AG09309 (cell line): ENCODE measurements around the gene ADAMTSL3.

Experiments used
- DNase-seq: peaks from one replicate; pipeline ENCODE4 v3.0.0-alpha.2; 2010; ENCODE audit warnings: low read depth
- H3K4me3 ChIP-seq: 2 replicates; pipeline ENCODE4 v1.5.1; 2011; ENCODE audit warnings: mild to moderate bottlenecking, low read depth, low read length, moderate library complexity; ENCODE audit not compliant: control insufficient read depth
- TF ChIP-seq, protein P1 (sequence below): IDR thresholded peaks from 2 replicates; pipeline ENCODE4 v1.5.1; 2011; ENCODE audit warnings: mild to moderate bottlenecking, low read depth, low read length, inconsistent platforms; ENCODE audit not compliant: insufficient read depth, control insufficient read depth; ENCODE audit errors: missing control alignments

The ADAMTSL3 gene

DNA sequence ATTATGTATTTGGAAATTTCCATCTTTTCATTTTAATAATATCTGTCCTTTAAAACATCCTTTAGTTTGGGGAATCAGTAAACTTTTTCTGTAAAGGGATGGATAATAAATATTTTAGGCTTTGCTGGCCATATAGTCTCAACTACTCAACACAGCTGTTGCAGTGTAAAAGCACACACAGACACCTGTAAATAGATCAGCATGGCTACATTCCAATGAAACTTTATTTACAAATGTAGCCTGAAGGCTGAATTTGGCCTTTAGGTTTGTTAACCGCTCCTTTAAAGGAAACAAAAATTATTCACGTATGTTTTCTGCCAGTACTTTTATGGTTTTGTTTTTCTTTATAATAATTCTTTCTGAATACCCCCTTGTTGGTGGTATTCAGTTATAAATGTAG, 184.8 kb downstream of the ADAMTSL3 start:
- no peak overlapping the region for H3K4me3 ChIP-seq
- TF ChIP-seq, protein P1, sequence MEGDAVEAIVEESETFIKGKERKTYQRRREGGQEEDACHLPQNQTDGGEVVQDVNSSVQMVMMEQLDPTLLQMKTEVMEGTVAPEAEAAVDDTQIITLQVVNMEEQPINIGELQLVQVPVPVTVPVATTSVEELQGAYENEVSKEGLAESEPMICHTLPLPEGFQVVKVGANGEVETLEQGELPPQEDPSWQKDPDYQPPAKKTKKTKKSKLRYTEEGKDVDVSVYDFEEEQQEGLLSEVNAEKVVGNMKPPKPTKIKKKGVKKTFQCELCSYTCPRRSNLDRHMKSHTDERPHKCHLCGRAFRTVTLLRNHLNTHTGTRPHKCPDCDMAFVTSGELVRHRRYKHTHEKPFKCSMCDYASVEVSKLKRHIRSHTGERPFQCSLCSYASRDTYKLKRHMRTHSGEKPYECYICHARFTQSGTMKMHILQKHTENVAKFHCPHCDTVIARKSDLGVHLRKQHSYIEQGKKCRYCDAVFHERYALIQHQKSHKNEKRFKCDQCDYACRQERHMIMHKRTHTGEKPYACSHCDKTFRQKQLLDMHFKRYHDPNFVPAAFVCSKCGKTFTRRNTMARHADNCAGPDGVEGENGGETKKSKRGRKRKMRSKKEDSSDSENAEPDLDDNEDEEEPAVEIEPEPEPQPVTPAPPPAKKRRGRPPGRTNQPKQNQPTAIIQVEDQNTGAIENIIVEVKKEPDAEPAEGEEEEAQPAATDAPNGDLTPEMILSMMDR: no peak
- no peak for DNase-seq

DNA sequence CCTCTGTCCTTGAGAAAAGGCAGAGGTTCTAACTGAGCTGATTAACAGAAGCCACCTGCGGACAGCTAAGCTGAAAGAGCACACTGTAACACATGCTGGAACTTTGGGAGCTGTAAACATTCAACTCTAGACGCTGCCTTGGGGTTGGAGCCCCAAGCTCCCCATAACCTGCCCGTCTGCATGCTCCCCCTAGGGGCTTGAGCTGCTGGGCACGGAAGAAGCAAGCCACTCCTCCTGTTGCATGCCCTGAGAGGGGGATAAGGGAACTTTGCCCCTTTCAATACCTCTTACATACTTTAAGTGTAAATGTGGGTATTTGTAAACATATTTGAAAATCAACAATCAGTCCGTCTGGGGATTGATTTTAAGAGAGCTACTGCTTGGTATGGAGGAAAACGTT, 188.4 kb downstream of the ADAMTSL3 start:
- TF ChIP-seq, protein P1: no peak
- no peak overlapping the region for H3K4me3 ChIP-seq
- DNase-seq: no peak

DNA sequence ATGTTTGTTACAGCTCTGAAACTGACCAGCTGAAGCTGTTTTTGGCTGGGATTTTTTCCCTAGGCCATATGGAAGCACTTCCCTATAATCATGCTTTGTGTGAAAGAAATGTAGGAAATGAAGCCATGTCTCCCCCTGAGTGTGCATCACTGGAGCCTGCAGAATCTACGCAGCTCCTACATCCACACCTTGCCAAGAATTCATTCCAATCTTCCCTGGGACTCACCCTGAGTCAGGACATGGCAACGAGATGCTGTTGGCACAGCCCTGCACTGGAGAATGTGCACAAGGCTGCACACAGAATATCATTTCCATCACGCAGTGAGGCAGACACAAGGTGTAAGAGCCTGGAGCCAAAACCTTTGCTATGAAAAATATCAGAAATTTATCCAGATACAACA, 189.5 kb downstream of the ADAMTSL3 start:
- H3K4me3 ChIP-seq: no peak overlapping the region
- no peak for DNase-seq
- TF ChIP-seq, protein P1: no peak

DNA sequence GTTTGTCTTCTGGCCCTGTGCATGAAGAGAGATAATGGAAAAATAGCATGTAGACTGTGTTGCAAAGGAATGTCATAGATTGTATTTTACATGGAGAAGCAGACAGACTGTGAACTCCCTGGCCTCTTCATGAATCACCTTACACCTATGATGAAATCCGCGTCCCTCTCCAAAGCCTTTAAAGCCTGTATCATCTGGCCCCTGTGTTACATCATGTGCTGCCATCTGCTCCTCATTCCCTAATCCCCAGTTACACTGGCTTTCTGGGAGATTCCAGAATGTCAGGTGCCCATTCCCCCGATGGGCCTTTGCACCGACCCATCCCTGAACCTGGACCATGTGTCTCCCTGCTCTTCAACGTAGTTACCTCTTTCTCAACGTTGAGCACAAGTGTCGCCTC, 190.8 kb downstream of the ADAMTSL3 start:
- H3K4me3 ChIP-seq: no peak overlapping the region
- no peak for DNase-seq
- TF ChIP-seq, protein P1: no peak

DNA sequence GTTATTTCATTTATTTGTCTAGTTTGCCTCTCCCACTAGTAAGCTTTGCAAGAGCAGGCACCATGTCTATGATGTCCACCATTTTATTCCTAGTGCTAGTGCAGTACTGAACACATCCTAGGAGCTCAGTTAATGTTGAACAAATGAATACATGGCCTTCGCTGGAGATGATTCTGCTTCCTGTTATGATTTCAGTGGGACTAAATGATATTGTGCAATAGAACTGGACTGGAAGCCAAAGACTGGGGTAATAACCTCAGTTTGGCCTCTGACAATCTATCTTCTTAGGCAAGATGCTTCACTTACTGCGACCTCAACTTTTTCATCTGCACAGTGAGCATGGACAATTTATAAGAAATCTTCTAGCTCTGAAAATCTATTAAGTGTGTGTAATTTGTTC, 191.3 kb downstream of the ADAMTSL3 start:
- peak; percentile 32 for DNase-seq
- TF ChIP-seq, protein P1: no peak
- no peak overlapping the region for H3K4me3 ChIP-seq

DNA sequence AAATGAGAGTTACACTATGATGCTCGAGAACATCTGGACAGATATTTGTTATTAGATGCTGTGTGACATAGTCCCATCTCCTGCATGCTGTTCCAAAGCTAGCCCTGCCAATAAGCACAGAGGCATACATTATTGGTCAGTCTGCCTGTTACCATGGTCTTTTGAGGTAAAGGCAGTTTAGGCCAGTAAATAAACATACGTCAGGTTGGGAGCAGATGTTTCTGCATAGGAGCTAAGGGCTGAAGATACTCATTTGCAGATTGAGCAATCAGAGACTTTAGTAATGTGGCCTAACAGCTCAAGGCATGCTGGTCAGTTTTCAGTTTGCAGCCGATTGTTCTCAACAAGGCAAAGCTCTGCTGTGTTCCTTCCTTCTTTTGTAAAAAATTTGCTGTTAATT, 192.9 kb downstream of the ADAMTSL3 start:
- DNase-seq: peak; percentile 25
- TF ChIP-seq, protein P1: no peak
- no peak overlapping the region for H3K4me3 ChIP-seq
